Stimulated activated CD8-positive, alpha-beta memory T cell treated with anti-CD3 and anti-CD28 coated beads, Interleukin-12 subunit alpha, Interleukin-12 subunit beta, amount 100 ng/mL, for 4 hours (primary cell): ENCODE data around the gene HOXA3.

Experiments used
- DNase-seq: peaks from one replicate; pipeline ENCODE4 v3.0.0-alpha.2; 2020; ENCODE audit warnings: low read depth

Gene HOXA3

DNA sequence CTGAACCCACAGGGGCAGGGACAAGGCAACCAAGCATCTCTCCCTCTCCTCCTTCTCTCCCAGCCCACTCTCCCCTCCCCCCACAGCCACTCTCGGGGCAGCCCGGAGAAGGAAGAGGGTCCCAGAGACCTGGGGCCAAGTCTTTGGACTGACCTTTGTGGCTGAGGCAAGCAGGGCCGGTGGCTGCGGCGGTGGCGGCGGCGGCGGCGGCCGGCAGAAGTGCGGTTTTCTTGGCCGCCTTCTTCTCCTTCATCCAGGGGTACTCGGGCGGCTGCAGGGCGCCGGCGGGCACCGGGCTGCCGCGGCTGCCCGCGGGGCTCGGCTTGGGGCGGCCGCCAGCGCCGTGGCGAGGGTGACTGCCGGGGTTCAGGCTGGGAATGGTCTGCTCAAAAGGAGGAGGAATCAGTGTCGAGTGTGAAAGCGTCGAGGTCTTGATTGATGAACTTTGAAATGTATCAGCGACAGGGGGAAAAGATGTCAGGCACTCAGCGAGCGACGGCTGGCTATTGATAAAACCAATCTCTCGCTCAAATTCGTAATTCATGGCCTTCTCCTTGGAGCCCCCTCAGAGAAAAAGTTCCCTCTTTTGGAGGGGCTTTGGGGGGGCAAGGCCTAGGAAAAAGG lies 50.3 kb downstream of the HOXA3 start:
- no peak for DNase-seq

DNA sequence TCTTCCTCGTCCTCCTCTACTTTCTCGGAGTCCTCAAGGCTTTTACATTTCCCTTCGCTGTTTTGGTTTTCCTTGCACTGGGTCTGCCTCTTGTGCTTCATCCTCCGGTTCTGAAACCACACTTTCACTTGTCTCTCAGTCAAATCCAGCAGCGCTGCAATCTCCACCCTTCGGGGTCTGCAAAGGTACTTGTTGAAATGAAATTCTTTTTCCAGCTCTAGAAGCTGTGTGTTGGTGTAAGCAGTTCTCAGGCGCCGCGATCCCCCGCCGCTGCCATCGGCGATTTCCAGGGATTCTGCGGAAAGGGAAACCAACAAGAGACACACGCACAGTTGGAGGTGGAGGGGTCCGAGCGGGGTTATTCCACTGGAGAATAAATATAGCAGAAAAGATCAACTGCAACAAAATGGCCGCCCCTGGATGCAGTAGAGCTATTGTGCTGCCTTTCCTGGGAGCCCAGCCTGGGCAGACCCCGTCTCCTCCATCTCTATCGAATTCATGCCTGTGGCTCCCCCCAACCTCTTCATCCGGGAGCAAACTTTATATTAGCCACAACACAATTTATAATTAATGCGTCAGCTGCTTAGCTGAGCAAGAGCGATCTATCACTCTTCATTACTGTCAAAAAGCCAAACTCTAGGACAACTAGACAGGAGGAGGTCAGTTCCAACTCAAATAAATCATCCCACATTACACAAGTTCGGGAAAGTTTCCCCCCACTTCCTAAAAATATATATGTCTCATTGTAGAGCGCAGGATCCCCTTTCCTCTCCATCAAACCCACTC lies 51.0 kb downstream of the HOXA3 start:
- no peak for DNase-seq

DNA sequence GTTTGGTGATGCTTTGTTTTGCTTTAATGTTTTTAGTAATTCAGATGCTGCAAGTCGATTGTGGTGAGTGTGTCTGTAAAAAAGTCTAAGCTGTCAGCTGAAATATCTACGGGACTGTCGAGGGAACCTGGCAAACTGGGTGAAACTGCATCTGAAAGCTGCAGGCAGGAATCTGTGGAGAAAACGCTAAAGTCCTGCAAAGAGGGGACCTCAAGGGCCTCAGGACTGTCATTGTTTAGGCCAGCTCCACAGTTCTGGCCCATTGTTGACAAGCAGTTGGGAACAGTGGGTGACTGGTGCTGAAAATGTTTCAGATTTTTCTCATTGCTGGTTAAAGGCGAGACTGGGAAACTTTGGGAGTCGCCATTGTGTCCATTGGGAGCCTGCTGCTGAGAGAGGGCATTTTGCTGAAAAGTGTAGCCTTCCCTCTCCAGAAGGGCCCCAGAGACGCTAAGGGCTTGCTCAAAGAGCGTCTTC lies 51.7 kb downstream of the HOXA3 start:
- no peak for DNase-seq

DNA sequence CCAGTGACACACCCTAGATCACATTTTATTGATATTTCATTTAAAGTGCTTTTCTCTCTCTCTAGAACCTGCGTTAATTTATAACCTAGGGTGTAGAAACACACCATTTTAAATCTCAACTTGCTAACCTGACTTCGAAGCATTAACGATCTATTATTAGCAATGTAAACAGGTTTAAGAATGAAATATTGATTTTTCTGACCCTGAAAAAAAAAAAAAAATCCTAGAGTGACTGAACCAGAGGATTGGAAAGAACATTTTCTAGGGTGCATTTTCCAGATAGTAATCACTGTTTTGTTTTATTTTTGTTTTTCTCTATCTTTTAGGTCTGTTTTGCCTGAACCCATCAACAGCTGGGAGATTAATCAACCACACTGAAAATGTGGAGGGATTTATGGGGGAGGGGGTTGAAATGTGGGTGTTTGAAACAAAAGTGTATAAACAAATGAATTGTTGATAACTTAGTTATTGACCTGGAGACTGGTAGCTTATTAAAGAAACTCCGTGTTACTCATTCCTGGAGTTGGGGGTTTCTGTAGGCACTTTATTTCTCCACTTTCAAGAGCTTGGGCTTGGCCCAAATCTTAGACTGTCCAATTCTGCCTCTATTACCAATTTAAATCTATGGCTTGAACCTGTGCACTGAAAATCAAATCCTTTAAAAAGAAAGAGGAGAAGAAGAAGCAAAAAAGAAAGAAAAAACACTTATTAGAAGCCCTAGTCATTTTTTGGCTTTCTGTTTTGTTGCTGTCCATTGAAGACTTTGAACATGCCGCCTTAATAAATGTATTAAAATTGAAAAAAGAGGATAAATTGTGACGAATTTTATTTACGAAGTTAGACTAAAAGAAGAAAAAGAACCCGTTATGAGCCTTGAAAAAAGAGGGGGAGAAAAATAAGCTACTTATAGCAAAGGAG lies 52.7 kb downstream of the HOXA3 start:
- no peak for DNase-seq

DNA sequence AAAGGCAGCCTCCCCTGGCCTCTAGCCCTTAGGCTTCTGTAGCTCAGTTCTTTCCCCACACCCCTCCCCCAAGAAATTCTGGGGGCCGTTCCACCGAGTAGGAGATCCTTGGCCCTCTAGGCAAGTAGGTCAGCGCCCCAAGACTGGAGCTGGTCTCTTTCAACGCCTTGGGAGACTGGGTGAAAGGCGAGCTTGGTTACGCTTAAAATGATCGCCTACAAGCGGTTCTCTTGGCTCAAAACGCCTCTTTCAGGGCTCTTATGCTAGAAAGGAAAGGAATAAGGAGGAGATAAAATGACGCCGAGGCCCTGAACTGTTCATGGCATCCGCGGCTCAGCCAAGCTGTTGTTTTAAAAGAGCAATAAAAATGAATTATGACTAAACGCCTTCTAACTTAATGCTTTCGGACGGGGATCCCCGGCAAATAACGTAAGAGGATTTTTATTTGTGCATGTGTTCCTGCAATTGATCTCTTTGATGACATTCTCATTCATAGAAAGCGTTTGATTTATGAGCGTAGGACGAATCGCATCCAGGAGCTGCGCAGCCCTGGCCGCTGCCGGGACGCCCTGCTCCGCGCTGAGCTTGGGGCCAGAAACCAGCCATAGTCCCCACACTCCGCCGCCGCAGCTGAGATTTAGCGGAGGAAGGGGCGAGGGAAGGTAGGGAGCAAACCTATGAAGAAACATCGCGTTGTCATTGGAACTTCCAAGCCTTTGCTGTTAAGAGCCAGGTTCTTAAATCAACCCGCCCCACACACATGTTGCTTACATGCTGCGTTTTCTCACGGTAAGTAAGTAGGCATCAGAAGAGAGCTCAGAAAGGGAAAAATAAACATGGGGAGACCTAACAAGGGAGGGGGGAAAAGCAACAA lies 53.6 kb downstream of the HOXA3 start:
- DNase-seq = no peak

DNA sequence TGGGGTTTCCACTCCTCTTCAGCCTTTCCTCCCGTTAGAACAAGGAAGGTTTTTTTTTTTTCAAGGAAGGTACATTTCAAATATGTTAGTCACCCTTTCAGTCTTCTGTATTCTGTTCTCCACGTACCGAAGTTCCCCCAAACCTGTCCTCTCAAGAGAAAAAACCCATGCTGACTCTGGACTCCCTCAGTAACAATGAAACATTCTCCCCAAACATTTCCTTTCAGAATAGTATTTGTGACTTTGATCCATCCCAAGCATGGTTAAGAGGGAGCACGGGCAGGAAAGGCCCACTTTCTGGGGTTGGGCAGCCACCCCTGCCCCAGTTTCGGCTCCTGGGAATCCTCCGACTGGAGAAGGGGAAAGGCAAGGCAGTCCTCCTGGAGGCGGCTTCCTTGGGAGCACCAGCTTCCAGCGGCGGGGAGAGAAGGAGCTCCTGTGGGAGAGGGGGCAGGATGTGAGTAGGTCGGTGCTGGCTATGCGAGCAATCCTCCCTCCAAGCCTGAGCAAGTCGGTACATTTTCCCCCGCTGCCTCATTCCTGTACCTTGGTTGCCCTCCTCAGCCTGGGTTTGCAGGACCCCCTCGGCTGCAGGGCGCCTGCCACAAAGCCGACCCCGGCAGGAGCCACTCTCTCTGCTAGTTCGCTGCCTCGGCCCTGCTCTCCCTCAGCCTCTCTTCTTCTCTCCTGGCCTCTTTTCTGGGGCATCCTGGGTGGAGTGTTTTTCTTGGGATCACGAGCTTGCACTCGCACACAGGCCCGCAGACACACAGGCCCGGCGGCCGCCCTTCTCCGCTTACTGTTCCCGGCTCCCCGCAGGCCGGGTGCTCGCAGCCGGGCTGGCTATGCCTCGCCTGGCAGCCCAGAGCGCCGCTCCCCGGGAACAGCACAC lies 54.5 kb downstream of the HOXA3 start:
- no peak for DNase-seq

DNA sequence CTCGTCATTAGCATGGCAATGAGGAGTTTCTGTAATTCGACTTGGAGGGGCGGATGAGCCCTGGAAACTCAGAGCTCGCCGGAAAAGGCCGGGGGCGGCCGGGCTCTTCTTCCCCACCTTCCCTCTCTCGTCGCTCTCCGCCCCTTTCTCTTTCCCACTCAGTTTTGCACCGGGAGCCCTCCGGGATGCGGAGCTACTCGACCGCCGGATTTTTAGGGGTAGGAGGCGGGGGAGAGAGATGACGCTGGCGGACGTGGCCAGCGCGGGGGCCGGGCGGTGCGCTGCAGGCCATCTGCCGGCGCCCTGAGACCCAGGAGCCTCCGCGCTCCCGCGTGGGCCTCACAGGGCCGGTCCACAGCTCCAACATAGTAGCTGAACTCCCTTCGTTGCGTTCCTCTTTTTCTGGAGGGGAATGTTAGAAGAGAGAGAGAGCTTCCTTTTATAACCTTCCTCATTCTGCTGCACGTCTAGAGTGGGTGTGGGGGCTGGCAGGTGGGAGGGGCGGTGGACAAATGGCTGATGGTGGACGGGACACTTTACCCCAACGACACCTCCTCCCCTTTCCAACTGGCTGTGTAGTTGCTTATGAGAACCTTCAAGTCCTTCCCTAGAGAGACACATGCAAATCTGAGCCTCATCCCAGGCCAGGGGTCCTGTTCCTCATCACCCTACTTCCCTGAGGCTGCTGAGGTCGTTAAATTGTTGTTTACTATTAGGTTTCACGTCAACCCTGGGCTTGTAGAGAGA lies 55.4 kb downstream of the HOXA3 start:
- no peak for DNase-seq

DNA sequence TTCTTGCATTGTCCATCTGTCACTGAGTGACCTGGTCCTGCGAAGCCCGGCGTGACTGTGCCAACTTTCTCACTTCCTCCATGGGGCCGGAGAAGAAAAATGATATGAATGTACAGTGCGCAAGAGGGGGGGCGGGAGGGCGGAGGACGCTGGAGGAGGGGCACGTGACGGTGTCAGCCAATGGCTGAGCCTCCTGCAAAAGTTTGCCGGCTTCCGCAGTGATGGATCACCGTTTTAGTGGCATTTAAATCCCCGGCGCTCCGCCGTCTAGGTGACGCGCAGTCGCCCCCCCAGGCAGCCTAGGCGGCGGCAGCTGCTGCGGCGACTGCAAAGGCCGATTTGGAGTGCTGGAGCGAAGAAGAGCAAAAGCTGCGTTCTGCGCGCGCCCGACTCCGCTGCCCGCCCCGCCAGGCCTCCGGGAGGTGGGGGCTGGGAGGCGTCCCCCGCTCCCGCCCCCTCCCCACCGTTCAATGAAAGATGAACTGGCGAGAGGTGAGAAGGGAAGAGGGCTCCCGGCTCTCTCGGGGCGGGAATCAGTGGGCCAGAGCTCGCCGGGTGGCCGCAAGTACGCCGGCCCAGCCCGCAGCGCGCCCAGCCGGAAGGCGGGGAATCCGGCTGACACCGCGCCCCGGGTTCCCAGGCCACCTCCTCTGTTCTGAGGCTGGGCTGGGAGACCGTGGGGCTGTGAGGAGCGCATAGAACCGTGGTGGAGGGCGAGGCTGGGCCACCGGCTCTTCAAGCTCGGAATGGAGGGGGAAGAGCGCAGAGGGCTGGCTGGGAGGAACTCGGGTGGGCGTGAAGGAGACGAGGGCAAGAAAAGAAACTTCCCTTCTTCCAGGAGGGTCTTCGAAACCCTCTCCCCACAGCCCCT lies 56.3 kb downstream of the HOXA3 start, which contains the start of gene HOXA1:
Gene HOXA1, minus strand, starts transcription at position 104 of the 871 bp plus-strand sequence. Its CDS starts 88 bp downstream, at position 16.
- peak; percentile 64 for DNase-seq

DNA sequence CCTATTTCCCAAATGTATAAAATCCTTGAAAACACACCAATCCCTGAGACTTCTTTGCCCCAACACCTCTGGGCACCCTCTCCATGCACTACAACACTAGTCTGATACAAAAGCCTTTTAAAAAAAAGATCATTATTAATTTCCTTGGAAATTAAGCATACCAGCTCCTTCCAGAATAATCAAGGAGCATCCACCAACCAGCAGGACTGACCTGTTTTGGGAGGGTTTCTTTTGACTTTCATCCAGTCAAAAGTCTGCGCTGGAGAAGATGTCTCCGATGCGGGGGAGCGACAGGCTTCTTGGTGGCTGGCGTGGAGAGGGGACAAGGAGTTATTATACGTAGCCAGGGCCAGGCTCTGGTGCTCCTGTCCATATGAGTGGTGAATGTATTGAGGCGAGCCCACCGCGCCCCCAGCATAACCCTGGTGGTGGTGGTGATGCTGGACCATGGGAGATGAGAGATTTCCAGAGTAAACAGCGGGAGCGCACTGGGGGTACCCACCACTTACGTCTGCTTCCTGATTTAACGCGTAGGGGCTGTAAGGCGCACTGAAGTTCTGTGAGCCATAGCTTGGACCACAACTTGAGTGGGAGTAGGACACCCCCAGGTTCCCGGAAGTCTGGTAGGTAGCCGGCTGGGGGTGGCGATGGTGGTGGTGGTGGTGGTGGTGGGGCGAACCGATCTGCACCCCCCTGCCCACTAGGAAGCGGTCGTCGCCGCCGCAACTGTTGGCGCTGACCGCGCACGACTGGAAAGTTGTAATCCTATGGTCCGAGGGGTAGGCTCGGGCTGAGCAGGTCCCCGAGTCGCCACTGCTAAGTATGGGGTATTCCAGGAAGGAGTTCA lies 57.1 kb downstream of the HOXA3 start:
- no peak for DNase-seq

DNA sequence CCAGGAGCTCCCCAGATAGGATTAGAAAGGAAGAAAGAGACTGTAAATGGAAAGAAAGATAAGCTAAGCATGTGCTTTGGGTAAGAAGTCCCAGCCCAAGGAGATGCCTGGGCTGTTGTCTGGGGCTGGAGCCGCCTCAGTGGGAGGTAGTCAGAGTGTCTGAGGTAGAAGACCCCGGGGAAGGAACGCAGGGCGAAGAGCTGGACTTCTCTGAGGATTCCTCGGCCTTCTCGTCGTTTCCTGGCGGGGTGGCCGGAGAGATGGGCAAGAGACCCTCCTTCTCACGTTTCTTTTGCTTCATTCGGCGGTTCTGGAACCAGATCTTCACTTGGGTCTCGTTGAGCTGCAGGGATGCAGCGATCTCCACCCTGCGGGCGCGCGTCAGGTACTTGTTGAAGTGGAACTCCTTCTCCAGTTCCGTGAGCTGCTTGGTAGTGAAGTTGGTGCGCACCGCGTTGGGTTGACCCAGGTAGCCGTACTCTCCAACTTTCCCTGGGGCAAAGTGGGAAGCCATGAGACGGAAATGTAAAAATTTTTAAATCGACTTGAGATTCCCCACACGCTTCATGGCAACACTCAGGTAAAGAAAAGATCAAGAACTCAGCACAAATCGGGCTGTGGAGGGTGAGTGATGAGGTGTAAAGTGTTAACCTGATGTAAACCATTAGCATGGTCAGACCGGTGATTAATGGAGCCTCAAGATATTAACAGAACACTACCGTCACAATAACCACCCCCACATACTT lies 57.9 kb downstream of the HOXA3 start:
- DNase-seq = no peak

DNA sequence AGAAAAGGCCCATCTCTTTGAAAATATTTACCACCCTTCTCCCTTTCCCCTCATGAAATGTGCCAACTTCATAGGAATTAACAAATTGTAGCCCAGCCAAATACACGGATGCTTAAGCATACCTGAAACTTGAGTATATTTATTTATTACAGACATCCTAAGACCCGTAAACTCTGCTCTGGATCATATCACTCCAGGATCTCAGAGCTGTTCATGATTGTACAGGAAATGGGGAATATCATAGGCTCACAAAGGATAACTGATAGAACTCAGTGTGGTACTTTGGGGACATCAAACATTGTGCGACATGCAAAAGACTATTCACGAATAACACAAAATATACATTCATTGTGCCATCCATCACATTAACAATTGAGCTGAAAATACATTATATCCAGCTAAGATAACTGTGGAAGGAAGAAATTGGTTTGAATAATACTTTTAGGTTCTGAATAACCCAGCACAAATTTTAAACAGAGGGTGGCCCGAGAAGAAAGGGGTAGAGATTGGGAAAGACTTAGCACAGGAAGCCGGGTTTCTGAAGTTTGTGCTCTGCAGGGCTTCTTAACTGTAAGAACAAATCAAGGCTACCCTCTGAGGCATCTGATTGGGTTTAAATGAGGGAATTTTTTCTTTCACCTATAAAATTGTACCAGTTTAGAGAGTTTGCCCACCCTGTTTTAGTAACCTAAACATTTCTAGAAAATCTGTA lies 59.0 kb downstream of the HOXA3 start:
- no peak for DNase-seq

DNA sequence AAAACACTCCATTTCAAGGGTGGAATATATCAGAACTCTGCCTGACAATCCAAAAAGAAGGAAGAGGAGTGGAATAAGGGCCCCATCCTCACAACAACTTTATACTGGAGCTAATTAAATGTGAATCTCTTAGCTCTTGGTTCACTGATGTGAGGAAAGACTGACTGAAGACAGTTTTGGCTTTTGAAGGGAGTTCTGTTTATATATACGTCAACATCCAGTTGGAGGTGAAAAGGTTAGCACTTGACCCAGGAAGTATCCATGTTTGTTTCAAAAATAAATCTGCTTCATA lies 59.6 kb downstream of the HOXA3 start:
- no peak for DNase-seq

DNA sequence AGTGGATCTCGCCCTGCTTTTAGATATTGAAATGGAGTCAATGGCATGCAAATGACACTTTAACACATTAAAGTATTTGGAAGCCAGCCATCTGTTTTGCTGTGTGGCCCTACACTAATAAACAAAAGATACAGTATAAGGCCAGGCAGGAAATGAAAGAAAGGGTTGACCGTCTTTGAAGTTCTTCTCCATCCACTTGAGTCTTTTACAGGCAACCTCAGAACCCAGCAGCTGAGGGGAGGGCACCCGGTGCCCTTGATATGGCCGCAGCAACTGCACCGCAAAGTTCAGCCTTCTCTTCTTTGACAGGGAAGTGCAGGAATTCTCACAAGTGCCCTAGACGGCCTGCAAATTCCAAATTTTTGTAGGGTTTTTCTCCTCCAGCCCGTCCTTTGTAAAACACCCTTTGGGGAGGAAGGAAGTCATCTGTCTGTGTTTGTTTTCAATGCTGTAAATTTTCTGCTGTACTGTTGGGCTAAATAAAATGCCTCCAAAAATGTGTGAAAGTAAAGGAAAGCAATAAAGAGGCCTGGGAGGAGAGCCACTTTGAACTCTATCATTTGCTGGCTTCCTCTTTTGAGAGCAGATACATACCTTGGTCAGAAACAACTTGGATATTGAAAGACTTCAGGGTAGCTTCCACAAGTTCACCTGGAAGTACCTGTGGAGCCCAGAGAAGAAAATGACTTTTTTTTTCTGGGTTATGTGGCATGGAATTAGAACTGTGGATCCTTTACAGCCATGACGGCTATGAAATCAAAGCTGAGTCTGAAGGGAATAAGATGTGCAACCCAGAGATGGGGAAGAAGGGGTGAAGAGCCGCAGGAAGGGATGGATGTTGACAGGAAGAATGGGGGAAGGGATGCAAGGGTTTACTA lies 60.2 kb downstream of the HOXA3 start:
- no peak for DNase-seq

DNA sequence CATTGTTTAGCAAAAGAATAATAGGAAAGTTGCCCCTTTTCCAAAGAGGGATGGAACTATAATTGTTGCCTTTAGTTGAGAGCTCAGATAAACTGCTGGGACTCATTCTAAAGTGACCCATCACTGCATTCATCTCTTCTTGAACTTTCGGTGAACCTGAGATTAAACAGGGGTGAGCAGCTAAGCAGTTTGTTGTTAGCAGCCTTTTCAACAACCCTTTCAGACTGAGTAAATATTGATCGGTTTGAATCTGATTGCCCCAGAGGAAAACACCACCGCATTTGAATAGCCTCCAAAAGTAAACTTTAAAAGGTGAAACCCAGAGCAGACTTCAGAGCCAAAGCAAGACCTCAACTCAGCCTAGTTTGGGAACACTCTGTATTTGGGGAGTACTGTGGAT lies 61.3 kb downstream of the HOXA3 start:
- no peak for DNase-seq
